Germinal center (tissue), 1 donor: ENCODE results near the gene TRPC4AP.

Source experiments
- DNase-seq: peaks from one replicate; pipeline ENCODE4 v3.0.0; 2012; ENCODE audit warnings: mixed read lengths, low spot score

The TRPC4AP gene

DNA sequence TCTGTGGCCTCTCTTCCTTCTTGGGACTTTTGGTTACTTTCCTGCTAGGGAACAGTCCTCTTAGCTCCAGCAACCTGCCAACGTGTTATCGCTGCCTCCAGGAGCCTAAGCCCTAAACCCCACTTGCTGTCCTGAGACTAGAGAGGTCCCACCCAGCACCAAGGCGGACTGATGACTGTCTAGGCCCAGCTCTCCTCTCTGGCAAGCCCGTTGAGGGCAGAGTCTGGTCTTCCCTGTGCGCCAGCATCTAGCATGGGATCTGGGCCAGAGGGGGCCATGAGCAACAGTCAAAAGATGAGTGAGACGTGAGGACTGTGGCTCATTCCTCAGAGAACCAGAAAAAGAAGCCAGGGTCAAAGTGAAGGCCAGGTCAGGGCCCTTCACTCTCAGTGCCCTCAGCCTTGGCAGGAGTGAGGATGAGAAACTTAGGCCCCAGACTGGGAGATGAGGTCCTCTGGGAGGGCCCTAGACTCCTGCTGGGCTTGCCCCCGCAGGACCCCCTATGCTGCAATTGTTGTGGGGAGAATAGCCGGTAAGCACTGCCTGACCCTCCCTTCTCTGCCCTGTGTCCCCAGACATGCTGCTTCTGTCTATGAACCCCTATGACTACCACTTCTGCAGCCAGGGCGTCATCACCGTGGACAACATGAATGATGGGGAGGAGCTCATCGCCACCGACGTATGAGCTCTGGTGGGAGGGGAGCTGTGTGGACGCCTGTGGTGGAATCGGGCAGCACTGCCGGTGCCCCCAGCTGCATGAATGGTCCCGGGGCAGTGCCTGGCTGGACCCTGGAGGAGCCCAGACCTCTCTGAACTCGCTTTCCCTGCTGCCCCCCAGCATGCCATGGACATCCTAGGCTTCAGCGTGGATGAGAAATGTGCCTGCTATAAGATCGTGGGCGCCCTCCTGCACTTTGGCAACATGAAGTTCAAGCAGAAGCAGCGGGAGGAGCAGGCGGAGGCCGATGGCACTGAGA is 106.0 kb downstream of the TRPC4AP start:
- DNase-seq = no peak

DNA sequence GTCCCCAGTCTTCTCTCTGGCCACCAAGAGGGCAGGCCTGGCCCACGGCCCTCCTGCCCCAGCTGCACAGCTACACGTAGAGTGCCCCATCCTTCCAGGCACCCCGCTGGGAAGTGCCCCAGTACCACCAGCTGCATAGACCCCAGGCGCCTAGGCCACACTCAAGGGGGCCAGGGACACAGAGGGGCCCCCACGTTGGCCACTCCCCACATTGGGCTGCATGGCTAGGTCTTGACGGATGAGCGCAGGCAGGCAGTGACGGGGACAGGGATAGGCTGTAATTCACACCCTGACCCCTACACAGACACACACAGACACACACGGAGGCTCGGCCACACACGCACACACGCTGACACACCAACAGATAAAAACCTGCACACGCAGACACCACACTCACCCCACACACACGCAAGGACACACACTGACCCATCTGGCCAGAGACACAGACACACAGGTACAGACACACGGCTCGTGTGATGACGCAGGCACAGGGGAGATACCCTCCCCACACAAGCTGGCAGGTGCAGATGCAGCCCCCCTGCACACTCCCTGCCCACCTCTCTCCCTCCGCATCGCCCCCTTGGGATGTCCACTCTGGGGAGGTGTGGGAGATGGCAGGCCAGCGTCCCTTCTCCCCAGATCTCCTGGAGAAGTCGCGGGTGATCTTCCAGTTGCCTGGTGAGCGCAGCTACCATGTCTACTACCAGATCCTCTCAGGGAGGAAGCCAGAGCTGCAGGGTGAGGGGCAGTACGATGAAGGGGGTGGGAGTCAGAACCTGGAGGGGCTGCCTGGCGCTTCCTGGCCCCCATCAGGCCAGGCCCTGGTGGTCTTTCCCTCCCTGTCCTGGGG is 106.9 kb downstream of the TRPC4AP start:
- DNase-seq = no peak

DNA sequence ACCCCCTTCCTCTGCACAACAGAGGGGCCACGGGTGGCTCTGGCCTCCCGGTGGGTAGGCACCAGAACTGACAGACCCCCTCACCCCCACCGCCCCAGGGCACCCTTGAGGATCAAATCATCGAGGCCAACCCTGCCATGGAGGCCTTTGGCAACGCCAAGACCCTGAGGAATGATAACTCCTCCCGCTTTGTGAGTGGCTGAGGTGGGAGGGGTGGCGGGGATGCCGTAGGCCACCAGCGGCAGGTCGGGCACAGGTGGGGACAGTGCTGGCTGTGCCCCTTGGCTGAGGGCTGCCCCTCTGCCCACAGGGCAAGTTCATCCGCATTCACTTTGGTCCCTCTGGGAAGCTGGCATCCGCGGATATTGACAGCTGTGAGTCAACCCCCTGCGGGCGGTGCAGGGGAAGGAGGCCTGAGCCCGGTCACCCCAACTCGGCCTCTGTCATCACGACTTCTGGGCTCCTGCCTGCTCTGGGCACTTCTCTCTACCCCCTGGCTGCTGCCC is 107.8 kb downstream of the TRPC4AP start:
- no peak for DNase-seq

DNA sequence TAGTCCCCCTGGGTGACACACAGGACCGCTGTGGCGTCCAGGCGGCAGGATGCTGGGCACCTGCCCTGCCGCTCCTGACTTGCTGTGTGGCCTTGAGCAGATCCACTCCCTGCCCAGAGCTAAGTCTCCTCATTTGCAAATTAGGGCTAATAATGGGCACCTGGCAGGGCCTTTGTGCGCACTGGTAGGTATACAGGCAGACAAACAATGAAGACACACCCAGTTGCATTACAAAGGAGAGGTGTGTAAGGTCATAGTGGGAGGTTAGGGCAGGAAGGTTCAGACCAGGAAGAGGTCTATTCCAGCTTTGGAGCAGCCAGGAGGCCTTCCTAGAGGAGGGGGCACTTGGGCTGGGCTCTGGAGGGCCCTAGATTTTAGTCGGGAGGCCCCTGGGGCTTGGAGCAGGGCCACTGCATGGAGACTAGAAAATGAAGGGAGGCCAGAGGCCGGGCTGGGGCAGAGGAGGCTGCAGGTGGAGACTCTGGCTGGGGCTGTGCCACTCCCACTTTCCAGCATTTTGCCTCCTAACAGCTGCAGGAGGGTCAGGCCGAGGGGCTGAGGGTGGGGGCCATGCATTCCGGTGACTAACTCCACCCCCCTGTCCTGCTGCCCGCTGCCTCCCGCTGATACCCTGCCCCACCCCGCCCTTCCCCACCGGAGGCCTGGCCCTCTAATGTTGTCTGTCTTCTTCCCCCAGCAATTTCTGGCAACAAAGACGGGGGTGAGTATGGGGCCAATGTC is 108.4 kb downstream of the TRPC4AP start:
- no peak for DNase-seq

DNA sequence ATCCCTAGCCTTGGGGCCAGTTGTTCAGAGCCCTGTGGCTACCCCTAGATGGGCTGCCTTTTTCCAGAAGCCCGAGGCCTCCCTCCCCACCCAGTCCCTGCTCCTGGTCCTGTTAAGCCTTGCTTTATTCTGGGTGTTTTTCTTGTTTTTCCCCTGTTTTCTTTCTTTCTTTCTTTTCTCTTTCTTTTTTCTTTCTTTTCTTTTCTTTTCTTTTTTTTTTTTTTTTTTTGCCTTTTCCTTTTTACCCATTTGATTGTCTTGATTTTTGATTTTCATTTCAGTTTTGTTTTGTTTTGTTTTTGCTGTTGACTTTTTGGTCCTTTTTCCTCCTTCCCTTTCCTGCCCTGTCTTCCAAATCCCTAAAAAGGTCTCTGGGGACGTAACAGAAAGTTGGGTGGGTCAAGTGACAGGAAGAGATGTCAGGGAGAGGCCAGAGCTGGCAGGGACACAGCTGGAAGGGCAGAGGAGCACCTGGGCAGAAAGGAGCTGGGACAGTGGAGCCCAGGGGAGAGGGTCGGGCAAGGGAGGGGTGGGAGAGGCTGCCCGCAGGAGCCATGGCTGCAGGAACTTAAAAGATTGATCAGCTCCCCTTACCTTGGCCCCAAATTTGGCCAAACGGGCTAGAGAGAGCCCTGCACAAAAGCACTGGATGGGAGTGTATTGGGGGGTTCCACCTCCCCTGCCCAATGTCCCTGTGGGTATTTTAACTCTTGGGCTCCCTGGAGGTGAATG is 109.4 kb downstream of the TRPC4AP start:
- no peak for DNase-seq

DNA sequence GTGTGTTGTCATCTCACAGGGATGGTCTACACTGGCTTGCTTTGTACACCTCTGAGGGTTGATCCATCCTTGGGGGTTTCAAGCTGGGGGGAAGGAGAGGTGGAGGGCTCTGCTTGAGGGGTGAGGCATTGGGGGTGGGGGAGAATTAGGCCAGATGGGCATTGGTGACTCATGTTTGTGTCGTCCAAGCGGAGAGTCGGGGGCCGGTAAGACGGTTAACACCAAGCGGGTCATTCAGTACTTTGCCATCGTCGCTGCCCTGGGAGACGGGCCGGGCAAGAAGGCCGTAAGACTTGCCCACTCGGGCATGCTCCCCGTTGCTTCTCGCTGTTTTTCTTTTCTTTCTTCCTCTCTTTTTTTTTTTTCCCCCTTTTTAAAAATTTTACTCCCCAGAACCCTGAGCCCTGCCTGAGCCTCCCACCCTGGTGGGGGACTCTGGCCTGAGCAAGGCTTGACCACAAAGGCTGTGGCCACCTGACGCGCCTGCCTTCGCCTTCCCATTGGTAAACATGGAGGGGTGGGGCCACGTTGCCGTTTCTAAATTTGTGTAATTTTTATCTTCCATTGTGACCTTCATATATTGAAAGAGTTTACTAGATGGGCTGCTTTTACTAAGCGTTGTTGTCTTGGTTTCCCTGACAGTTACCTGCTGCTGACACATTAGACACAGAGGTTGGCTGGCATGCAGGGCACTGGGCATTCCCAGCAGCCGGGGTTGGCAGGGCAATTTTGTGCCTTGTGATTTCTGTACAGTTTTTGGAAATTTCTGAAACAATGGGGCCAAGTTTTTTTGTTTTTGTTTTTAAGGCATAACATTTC is 110.1 kb downstream of the TRPC4AP start:
- no peak for DNase-seq

DNA sequence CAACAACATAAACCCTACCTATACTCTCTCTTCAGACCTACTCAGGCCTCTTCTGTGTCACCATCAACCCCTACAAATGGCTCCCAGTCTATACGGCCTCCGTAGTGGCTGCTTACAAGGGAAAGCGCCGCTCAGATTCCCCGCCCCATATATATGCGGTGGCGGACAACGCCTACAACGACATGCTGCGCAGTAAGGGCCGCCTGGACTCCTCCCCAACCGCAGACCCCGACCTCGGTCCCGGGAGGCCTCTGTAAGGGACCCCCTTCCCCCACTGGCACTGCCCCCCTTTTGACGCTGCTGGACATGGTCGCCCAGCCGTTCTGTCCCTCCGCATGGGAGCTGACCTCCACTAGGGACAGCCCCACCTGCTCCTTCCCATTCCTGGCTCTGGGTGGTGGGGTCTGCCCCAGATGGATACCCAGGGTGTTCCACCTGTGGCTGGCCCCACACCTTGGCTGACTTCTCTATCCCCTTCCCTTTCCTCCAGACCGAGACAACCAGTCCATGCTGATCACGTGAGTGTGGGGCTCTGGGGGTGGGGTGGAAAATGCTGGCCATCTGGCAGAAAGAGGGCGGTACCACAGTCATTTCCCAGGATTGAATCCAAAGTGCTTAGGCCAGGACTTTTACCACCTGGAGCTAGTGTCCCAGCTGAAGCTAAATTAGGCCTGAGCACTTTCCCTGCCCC is 111.9 kb downstream of the TRPC4AP start:
- no peak for DNase-seq

DNA sequence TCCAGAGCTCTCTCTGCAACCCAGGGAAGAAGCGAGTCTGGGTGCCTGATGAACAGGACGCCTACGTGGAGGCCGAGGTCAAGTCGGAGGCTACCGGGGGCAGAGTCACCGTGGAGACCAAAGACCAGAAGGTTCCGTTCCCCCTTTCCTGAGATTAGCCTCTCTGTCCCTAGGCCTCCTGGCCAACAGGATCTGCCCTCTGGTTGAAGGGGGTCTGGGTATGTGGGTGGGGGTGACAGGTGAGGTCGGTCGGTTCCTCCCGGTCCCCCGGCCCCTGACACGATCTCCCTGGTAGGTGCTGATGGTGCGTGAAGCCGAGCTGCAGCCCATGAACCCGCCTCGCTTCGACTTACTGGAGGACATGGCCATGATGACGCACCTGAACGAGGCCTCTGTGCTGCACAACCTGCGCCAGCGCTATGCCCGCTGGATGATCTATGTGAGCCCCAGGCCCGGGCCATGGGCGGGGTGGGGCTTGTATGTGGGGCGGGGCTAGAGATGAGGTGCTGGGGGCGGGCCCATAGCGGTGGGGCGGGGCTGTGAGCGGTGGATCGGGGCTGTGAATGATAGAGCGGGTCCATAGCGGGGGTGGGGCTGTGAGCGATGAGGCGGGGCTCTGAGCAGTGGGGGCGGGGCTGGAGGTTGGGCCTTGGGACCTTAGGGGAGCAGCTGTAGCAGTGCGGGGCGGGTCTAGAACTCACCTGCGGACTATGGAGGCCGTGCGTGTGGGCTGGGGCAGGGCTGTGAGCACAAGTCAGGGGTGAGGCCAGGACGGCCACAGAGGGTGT is 113.0 kb downstream of the TRPC4AP start:
- peak; percentile 19 for DNase-seq

DNA sequence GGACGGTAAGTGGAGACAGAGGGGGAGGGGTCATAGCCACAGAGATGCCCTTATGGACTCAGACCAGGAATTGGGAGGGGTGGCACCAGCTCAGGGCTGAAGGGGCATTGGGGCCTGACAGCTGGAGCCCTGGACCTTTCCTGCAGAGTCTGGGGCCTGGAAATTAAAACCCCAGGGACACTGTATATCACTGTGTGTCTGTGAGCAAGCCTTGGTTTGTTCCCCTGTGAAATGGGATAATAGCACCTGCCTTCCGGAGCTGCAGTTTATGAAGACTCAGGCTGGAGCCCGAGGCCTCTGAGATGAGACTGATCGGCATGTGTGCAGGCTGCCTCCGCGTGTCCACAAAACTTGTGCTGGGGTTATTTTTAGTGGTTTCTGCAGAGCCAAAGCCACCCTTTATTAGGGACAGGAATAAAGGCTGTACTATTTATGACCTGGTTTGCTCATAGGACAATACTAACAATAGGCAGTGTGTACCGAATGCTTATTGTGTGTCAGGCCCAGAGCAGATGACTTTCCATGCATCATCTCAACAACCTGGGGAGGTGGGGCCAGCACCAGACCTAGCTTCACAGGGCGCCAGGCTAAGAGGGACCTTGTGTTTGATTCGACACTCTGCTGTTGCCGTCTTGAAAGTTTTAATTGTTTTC is 114.4 kb downstream of the TRPC4AP start:
- DNase-seq = no peak

DNA sequence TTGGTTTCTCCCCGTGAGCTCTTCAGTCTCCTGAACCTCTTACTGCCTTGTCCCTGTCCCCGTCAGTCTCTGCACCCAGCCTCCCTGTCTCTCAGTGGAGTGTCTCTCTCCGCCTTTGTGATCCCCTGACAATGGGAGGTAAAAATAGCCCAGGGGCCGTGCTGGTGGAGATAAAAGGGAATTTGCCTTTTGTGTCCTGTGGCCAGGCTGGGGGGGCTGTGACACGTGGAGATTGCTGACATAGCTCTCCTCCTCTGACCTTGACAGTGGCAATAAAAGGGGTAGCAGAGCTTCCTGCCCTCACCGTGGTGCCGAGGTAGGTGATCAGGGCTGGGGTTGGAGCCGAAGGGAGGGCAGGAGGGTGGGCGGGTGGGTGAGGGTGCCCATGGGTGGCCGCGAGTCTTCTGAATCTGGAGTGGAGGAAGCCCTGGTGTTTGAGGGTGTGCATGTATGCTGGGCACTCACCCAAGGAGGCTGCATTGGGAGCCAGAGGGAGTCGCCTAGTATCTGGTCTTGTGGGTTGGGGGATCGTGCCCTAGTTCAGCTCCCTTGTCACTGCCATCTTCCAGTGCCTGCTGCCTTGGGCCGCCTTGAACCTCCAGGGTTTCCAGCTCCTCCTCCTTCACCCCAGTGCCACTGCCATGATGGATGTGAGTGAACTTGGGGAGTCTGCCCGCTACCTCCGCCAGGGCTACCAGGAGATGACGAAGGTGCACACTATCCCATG is 115.1 kb downstream of the TRPC4AP start:
- DNase-seq = no peak

DNA sequence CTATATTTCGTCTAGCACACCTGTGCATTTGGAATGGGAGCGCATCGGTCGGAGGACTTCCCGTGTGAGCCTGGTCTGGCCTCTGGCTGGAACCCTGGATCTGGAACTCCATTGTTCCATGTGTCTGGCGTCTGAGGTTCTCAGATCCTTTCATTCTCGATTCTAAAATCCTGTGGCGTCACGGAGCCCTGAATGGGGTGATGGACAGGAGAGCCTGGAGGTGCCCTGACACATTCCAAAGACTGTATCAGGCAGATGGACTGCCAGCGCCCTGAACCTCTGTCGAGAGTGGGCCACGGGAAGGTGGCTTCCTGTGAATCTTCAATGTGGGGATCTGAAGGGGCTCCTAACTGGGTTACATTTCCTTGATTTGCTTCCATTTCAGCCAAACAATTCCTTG is 116.3 kb downstream of the TRPC4AP start:
- no peak for DNase-seq

DNA sequence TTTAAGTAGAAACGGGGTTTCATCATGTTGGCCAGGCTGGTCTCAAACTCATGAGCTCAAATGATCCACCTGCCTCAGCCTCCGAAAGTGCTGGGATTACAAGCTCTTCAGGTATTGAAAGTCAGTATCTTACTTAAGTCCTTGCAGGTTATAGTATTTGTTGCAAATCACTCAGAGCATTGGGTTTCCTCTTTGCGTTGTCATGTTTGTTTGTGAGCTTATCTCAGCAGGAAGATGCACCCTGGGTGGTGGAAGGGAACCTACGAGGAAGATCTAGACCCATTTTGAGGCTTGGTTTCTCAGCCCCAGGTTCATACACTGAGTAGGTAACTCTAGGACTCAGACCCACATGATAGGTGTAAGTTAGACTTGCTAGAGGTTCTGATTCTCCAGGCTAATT is 118.4 kb downstream of the TRPC4AP start:
- DNase-seq = no peak

DNA sequence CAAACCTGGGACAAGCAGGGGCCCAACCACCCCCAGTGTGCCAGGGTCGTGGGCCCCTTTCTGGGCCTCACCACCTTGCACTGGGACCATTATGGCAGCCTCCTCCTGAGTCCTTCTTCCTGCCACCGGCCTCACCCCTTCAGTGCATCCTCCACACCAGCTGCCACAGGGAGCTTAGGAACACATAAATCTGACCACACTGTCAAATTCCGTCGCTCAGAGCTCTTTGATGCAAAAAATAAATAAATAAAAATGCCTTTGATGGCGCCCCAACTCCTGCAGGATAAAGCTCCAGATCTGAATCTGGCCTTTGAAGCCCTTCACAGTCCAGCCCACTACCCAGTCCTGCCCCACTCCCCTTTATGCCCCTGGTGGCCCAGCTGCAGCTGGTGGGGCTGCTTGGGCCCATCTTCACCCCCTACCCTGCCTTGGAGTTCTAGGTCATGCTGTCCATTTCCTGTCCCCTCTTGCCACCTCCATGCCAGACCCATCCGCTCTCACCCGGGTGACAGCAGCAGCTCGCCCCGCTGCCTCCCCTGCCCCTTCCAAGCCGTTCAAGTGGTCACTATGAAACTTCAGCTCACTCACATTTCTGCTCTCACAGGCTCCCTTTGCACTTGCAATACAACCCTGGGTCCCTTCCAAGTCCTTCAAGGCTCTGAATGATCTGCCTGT is 120.9 kb downstream of the TRPC4AP start:
- no peak for DNase-seq

DNA sequence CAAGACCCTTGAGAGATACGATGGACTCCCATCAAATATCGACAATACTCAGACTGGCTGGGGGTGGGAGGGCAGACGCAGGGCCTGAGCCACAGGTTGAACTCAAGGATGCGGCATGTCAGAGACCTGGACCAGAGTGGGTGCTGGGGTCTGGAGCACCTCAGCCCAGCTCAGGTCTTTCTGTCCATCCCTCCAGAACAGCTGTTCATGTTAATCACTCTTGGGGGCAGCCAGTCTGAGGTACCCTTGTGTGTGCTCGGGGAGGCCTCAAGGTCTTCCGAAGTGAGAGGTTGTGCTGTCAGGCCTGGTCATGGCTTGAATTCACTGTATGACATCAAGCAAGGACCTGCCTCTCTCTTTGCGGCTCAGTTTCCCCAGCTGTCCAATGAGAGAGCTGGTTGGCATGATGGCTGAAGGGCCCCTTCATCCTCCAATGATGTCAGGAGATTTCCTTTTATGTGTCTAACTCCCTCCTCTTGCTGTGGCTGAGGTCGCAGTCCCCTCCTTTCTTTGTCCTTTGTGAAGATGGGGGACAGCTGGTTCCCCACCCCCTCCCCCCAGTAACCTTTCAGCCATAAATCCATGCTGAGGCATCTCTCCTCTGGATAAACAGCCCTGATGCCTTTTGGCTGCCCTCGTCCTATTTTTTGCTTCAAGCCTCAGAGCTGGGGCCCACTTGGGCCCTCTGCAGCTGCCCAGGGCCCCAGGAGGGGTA is 121.6 kb downstream of the TRPC4AP start:
- no peak for DNase-seq

DNA sequence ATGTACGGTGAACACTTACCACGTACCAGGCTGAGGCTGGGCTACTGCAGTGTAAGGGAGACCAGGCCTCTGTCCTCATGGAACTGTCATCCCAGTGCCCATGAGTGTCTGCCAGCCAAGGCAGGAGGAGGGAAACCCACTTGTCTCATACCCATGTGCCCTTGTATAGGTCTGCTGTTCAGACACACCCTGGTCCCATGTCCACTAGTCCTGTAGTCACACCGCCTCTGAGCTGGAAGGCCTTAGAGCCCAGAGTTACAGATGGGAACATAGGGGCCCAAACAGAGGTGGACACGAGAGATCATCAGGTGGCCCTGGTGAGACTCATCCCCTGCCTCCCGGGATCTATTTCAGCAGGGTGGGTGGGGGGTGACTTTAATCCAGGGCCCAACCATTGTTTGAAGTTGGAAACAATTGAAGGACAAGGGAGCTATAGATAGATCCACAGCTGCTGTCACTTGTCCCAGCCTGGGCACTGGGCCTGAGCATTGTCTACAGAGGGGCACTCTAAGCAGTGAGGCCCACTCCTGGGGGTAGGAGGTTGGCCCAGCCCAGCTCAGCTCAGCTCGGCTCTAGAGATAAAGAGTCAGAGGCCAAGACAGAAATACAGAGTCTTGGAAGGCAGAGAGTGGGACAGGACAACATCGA is 122.3 kb downstream of the TRPC4AP start:
- DNase-seq = no peak
